ENCODE measurements around the gene TMEM94.

DNA sequence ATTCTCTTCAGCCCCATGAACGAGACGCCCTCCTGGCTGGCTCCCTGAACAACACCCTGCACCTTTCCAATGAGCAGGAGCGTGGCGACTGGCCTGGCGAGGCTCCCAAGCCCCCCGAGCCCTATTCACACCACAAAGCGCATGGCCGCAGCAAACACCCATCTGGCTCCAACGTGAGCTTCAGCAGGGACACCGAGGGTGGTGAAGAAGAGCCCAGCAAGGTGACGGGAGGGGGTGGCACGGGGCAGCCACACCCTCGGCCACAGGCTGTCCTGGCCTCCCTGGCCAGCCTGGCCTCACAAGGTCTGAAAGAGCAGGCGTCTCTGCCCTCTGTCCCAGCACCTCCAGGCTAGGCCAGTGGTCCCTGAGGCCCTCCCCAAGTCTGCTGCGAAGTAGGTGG, 35.2 kb downstream of the TMEM94 start:
- TF ChIP-seq, protein P1, sequence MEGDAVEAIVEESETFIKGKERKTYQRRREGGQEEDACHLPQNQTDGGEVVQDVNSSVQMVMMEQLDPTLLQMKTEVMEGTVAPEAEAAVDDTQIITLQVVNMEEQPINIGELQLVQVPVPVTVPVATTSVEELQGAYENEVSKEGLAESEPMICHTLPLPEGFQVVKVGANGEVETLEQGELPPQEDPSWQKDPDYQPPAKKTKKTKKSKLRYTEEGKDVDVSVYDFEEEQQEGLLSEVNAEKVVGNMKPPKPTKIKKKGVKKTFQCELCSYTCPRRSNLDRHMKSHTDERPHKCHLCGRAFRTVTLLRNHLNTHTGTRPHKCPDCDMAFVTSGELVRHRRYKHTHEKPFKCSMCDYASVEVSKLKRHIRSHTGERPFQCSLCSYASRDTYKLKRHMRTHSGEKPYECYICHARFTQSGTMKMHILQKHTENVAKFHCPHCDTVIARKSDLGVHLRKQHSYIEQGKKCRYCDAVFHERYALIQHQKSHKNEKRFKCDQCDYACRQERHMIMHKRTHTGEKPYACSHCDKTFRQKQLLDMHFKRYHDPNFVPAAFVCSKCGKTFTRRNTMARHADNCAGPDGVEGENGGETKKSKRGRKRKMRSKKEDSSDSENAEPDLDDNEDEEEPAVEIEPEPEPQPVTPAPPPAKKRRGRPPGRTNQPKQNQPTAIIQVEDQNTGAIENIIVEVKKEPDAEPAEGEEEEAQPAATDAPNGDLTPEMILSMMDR (IDR thresholded peaks at IDR 0.05), result no peak
- TF ChIP-seq POLR2AphosphoS5 (IDR thresholded peaks at IDR 0.05) (no peak), EP300 (IDR thresholded peaks at IDR 0.05) (no peak), POLR2A (IDR thresholded peaks at IDR 0.05) (no peak)

Measured in gastroesophageal sphincter (tissue), 3 donors.